ENCODE measurements around the gene NFKB1. TPM values are rescaled to one million over a fixed set of nuclear protein-coding genes. Genes with fewer than 3 reads are reported as not detected.

NFKB1 gene
- total and polyA plus RNA-seq, 9 of the 15 experiments (the other 6 are each of a cell fraction or from before 2014, with no cell fraction given): 2.4 to 14.5 (median 10.3) TPM

DNA sequence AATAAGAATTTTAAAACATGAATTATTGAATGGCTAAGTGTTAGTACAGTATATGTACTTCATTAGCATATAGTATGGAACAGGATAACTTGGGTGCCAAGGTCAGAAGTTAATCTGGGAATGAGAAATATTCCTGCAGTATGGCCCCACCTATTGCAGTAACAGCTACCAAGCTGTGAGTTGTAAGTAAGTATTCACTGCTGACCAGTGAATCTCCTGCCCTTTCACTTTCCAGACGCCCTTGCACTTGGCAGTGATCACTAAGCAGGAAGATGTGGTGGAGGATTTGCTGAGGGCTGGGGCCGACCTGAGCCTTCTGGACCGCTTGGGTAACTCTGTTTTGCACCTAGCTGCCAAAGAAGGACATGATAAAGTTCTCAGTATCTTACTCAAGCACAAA is 105.1 kb downstream of the NFKB1 start:
- H3K9me3 ChIP-seq (replicated peaks; ENCODE audit: control insufficient read depth, insufficient read depth, low read depth, low read length): no peaks in the 10 kb centered on the region
- H3K79me2 ChIP-seq (ENCODE audit: control insufficient read depth, insufficient read depth, low read length): no peaks in the 10 kb centered on the region
- H4K20me1 ChIP-seq (replicated peaks; ENCODE audit: control insufficient read depth, insufficient read depth, low read length): no peaks in the 10 kb centered on the region
- in situ Hi-C loops (cut with MboI) (loop anchor here (25.0 kb wide), 1 partner anchor 1331 kb away; no protein-coding TSS in a partner anchor), intact Hi-C loops (cut with micrococcal nuclease) (no loop called here)
- H3K4me3 ChIP-seq: no peak overlapping the region
- no TSS peak for BruUV-seq (replicated peaks)
- ChIA-PET CTCF (ENCODE audit: low intra/inter-chr PET ratio) (no interaction called here), POLR2A (interaction anchor here (0.7 kb wide), 2 partner anchors 11 to 21 kb away, joined by 3 read pairs; no protein-coding TSS in a partner anchor)
- H3K36me3 ChIP-seq (ENCODE audit: control insufficient read depth, insufficient read depth, low read length): peaks cover 18% of the 10 kb centered on the region; the same call in 2 of the 3 replicates
- H3K4me1 ChIP-seq (replicated peaks in 1 of 2; ENCODE audit: control insufficient read depth in 2 of 2, insufficient read depth in 2 of 2, low read length in 2 of 2): no peaks in the 10 kb centered on the region
- H3K9me1 ChIP-seq (ENCODE audit: control insufficient read depth, insufficient read depth, low read length): no peaks in the 10 kb centered on the region
- WGBS (ENCODE audit: insufficient coverage, low coverage, missing lambda C conversion rate): 52% methylated on average over 3 of the region's 3 CpGs
- no peak overlapping the region for H3K27ac ChIP-seq (ENCODE audit: extremely low read depth, low read depth, low read length)
- DNase-seq (ENCODE audit: extremely low read depth in 1 of 4, low spot score in 3 of 4): no peak
- H3K27me3 ChIP-seq (ENCODE audit: control insufficient read depth in 2 of 2, insufficient read depth in 2 of 2, low read length in 2 of 2): no peaks in the 10 kb centered on the region
- FAIRE-seq: no peak
- no peak for ATAC-seq
- no peak overlapping the region for H3K4me2 ChIP-seq (ENCODE audit: insufficient read depth, low read length)
- H2AFZ ChIP-seq (ENCODE audit: low read depth, low read length): no peak overlapping the region
- H3K9ac ChIP-seq (ENCODE audit: insufficient read depth in 1 of 2, low read depth in 2 of 2, low read length in 2 of 2): no peak overlapping the region
- TF ChIP-seq RFX1 (IDR thresholded peaks at IDR 0.05) (no peak), HDAC1 (IDR thresholded peaks at IDR 0.05) (no peak), LCOR (CRISPR knock-in tag; IDR thresholded peaks at IDR 0.05) (no peak), SP1 (CRISPR knock-in tag; IDR thresholded peaks at IDR 0.05) (no peak), ZNF224 (CRISPR knock-in tag; IDR thresholded peaks at IDR 0.05) (no peak), ZNF583 (CRISPR knock-in tag; IDR thresholded peaks at IDR 0.05) (no peak), RBBP5 (IDR thresholded peaks at IDR 0.05; ENCODE audit: borderline replicate concordance, insufficient read depth, low read length, poor library complexity, severe bottlenecking) (no peak), NR2F6 (CRISPR knock-in tag; IDR thresholded peaks at IDR 0.05) (no peak), KLF16 (IDR thresholded peaks at IDR 0.05) (no peak)
- TF ChIP-seq, protein P1, sequence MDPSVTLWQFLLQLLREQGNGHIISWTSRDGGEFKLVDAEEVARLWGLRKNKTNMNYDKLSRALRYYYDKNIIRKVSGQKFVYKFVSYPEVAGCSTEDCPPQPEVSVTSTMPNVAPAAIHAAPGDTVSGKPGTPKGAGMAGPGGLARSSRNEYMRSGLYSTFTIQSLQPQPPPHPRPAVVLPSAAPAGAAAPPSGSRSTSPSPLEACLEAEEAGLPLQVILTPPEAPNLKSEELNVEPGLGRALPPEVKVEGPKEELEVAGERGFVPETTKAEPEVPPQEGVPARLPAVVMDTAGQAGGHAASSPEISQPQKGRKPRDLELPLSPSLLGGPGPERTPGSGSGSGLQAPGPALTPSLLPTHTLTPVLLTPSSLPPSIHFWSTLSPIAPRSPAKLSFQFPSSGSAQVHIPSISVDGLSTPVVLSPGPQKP (CRISPR knock-in tag; IDR thresholded peaks at IDR 0.05): no peak
- TF ChIP-seq, protein P2, sequence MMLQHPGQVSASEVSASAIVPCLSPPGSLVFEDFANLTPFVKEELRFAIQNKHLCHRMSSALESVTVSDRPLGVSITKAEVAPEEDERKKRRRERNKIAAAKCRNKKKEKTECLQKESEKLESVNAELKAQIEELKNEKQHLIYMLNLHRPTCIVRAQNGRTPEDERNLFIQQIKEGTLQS (IDR thresholded peaks at IDR 0.05): no peak
- TF ChIP-seq, protein P2 (CRISPR knock-in tag; conservative IDR thresholded peaks at IDR 0.05): no peak
- TF ChIP-seq, protein P3, sequence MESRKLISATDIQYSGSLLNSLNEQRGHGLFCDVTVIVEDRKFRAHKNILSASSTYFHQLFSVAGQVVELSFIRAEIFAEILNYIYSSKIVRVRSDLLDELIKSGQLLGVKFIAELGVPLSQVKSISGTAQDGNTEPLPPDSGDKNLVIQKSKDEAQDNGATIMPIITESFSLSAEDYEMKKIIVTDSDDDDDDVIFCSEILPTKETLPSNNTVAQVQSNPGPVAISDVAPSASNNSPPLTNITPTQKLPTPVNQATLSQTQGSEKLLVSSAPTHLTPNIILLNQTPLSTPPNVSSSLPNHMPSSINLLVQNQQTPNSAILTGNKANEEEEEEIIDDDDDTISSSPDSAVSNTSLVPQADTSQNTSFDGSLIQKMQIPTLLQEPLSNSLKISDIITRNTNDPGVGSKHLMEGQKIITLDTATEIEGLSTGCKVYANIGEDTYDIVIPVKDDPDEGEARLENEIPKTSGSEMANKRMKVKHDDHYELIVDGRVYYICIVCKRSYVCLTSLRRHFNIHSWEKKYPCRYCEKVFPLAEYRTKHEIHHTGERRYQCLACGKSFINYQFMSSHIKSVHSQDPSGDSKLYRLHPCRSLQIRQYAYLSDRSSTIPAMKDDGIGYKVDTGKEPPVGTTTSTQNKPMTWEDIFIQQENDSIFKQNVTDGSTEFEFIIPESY (CRISPR knock-in tag; IDR thresholded peaks at IDR 0.05): no peak
- TF ChIP-seq, protein P4, sequence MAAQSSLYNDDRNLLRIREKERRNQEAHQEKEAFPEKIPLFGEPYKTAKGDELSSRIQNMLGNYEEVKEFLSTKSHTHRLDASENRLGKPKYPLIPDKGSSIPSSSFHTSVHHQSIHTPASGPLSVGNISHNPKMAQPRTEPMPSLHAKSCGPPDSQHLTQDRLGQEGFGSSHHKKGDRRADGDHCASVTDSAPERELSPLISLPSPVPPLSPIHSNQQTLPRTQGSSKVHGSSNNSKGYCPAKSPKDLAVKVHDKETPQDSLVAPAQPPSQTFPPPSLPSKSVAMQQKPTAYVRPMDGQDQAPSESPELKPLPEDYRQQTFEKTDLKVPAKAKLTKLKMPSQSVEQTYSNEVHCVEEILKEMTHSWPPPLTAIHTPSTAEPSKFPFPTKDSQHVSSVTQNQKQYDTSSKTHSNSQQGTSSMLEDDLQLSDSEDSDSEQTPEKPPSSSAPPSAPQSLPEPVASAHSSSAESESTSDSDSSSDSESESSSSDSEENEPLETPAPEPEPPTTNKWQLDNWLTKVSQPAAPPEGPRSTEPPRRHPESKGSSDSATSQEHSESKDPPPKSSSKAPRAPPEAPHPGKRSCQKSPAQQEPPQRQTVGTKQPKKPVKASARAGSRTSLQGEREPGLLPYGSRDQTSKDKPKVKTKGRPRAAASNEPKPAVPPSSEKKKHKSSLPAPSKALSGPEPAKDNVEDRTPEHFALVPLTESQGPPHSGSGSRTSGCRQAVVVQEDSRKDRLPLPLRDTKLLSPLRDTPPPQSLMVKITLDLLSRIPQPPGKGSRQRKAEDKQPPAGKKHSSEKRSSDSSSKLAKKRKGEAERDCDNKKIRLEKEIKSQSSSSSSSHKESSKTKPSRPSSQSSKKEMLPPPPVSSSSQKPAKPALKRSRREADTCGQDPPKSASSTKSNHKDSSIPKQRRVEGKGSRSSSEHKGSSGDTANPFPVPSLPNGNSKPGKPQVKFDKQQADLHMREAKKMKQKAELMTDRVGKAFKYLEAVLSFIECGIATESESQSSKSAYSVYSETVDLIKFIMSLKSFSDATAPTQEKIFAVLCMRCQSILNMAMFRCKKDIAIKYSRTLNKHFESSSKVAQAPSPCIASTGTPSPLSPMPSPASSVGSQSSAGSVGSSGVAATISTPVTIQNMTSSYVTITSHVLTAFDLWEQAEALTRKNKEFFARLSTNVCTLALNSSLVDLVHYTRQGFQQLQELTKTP (IDR thresholded peaks at IDR 0.05; ENCODE audit: low read depth in 1 of 2, partially characterized antibody in 2 of 2): no peak

Measured in K562 (cell line).